GM10248 (cell line): Measurements from ENCODE around the gene CBX1.

Source experiments
- CTCF ChIA-PET: fragments of 300-600 bp; sonication (Branson Sonifier 250); formaldehyde crosslinking; extraction: SDS; loops from one replicate; lab custom pipeline; 2021; ENCODE audit warnings: antibody characterized with exemption; lab: Yijun Ruan, JAX
- POLR2A ChIA-PET: fragments of 350-650 bp; sonication (Branson Sonifier 250); formaldehyde crosslinking; extraction: SDS; loops from one replicate; lab custom pipeline; 2020; ENCODE audit warnings: antibody characterized with exemption; lab: Yijun Ruan, JAX
- DNase-seq: peaks from one replicate; pipeline ENCODE4 v3.0.0; 2012; ENCODE audit errors: extremely low spot score
- CTCF ChIP-seq: IDR thresholded peaks from 2 replicates; pipeline ENCODE4 v1.5.1; 2012; ENCODE audit warnings: mild to moderate bottlenecking, low read depth; ENCODE audit errors: extremely low read depth, missing control alignments, control extremely low read depth

The CBX1 gene

DNA sequence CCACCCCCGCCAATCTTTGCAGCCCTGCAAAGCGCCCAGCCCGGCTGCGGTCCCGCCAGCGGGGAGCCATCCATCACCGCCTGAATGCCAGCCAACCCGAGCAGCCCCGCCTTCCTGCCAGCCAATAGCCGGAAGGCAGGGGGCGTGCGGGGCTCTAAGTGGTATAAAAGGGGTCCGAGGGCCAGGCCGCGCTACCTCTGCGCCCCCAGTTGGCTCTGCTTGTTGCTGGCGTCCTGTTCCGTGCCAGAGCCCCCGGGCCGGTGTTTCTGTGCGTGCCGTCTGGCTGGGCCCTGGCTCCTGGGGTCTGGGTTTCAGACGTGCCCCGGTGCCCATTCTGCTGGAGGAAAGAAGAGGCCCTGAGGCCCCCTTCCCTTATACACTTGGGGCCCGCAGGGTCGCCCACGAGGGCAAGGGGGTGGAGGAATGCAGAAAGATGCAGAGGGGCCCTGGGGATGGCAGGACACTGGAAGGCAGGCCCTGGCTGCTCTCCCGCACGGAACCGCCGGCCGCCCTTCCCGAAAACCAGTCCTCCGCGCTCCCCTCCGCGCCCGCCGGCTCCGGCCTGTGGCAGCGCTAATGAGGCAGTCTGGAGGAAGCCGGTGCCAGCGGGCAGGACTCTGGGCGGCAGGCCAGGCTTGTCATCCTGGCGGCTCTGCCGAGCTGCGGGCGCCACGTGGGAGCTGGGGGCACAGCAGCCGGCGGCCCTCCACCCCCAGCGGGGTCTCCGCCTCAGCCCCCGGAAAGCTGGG, 77.7 kb downstream of the CBX1 start:
- ChIA-PET CTCF (no interaction called here), POLR2A (no interaction called here)
- no peak for DNase-seq
- peak; percentile 10 for TF ChIP-seq CTCF

GRCh38 chr17:48022901-48023300, 78.4 kb downstream of the CBX1 start:
- ChIA-PET CTCF (interaction anchor here (14.2 kb wide), 1 partner anchor 50 kb away, joined by 305 read pairs; the partner anchor contains the start of gene CDK5RAP3), POLR2A (no interaction called here)
- no peak for TF ChIP-seq CTCF
- no peak for DNase-seq

GRCh38 chr17:48021934-48022333, 79.3 kb downstream of the CBX1 start:
- ChIA-PET POLR2A (no interaction called here), CTCF (interaction anchor here (2.5 to 14.2 kb wide), 4 partner anchors 49 to 179 kb away, joined by 12 to 305 read pairs (median 88); partner anchors contain the start of genes CDK5RAP3 and SCRN2)
- no peak for DNase-seq
- TF ChIP-seq CTCF, result no peak
